BLaER1 (cell line): ENCODE measurements around the gene EMC8.
"Not testable (repeated sequence)": the region's sequence is repeated elsewhere in the genome, so short reads cannot be mapped to it uniquely, and the experiment has no call there.

Experiments used
- H3K27ac ChIP-seq: shearing (Covaris generic); formaldehyde crosslinking; 2 replicates; pipeline ENCODE4 v1.8.1; 2022
- H3K27me3 ChIP-seq: shearing (Covaris generic); formaldehyde crosslinking; 2 replicates; pipeline ENCODE4 v1.8.1; 2022
- H3K36me3 ChIP-seq: shearing (Covaris generic); formaldehyde crosslinking; 2 replicates; pipeline ENCODE4 v1.8.1; 2022
- H3K4me1 ChIP-seq: shearing (Covaris generic); formaldehyde crosslinking; 2 replicates; pipeline ENCODE4 v1.8.1; 2022
- H3K4me2 ChIP-seq: shearing (Covaris generic); formaldehyde crosslinking; 2 replicates; pipeline ENCODE4 v1.8.1; 2022
- H3K4me3 ChIP-seq: shearing (Covaris generic); formaldehyde crosslinking; 2 replicates; pipeline ENCODE4 v1.8.1; 2022
- H3K9ac ChIP-seq: shearing (Covaris generic); formaldehyde crosslinking; 2 replicates; pipeline ENCODE4 v1.8.1; 2022
- H3K9me3 ChIP-seq: shearing (Covaris generic); formaldehyde crosslinking; 2 replicates; pipeline ENCODE4 v1.8.1; 2022
- H4K20me1 ChIP-seq: shearing (Covaris generic); formaldehyde crosslinking; 2 replicates; pipeline ENCODE4 v1.8.1; 2022
- Cebpa-rat ChIP-seq: shearing (Covaris generic); IDR thresholded peaks from 2 replicates; pipeline ENCODE4 v1.8.1; 2022

Gene EMC8

GRCh38 chr16:85842848-85843247, 43.5 kb upstream of the EMC8 start:
- Histone ChIP-seq H3K27me3 (no peaks in the 10 kb centered on the region), H3K4me3 (no peak overlapping the region), H3K36me3 (no peaks in the 10 kb centered on the region), H3K4me1 (peaks cover 81% of the 10 kb centered on the region), H3K4me2 (peak overlapping the region; percentile 67), H3K27ac (no peak overlapping the region), H4K20me1 (no peaks in the 10 kb centered on the region), H3K9me3 (peaks cover 5% of the 10 kb centered on the region; the same call in 1 of the 2 replicates), H3K9ac (no peak overlapping the region)
- no peak for TF ChIP-seq Cebpa-rat

DNA sequence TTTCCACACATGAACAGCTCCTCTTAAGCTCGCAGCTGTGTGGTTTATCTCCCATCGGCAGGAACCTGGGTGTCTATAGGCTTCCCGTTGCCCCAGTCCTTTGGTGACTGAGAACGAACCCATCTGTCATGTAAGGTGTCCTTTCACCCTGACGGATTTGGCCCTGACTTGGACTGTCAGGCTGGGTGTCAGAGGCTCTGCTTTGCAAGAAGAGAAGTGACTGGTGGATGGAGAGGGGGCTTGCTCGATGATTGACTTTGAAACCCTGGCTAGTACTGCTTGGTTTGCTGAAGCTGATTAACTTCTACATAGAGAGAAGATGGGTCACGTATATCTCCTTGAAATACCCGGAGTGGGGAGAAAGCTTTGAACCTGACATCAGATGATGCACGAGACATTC, 43.1 kb upstream of the EMC8 start:
- Histone ChIP-seq H3K4me1 (peaks cover 77% of the 10 kb centered on the region), H3K4me2 (peak overlapping the region; percentile 67), H3K4me3 (no peak overlapping the region), H3K9me3 (peaks cover 5% of the 10 kb centered on the region; the same call in 1 of the 2 replicates), H3K9ac (no peak overlapping the region), H3K27ac (no peak overlapping the region), H4K20me1 (no peaks in the 10 kb centered on the region), H3K36me3 (no peaks in the 10 kb centered on the region), H3K27me3 (no peaks in the 10 kb centered on the region)
- TF ChIP-seq Cebpa-rat, result no peak

- peaks cover 77% of the 10 kb centered on the region for H3K4me1 ChIP-seq
- TF ChIP-seq Cebpa-rat, result no peak
- peak overlapping the region; percentile 67 for H3K4me2 ChIP-seq
- no peak overlapping the region for H3K27ac ChIP-seq
- H4K20me1 ChIP-seq, result no peaks in the 10 kb centered on the region
- H3K4me3 ChIP-seq, result no peak overlapping the region
- peaks cover 5% of the 10 kb centered on the region; the same call in 1 of the 2 replicates for H3K9me3 ChIP-seq
- H3K27me3 ChIP-seq, result no peaks in the 10 kb centered on the region
- no peaks in the 10 kb centered on the region for H3K36me3 ChIP-seq
- H3K9ac ChIP-seq, result no peak overlapping the region
These were observed 41.5 kb upstream of the EMC8 start for GRCh38 chr16:85840801-85841200.

- no peak overlapping the region for H3K4me3 ChIP-seq
- H3K4me1 ChIP-seq, result peaks cover 80% of the 10 kb centered on the region
- peak overlapping the region; percentile 67 for H3K4me2 ChIP-seq
- peaks cover 5% of the 10 kb centered on the region; the same call in 1 of the 2 replicates for H3K9me3 ChIP-seq
- H4K20me1 ChIP-seq, result no peaks in the 10 kb centered on the region
- H3K27me3 ChIP-seq, result no peaks in the 10 kb centered on the region
- H3K36me3 ChIP-seq, result no peaks in the 10 kb centered on the region
- H3K9ac ChIP-seq, result no peak overlapping the region
- no peak overlapping the region for H3K27ac ChIP-seq
- TF ChIP-seq Cebpa-rat, result no peak
These were observed 41.1 kb upstream of the EMC8 start for GRCh38 chr16:85840395-85840794.

DNA sequence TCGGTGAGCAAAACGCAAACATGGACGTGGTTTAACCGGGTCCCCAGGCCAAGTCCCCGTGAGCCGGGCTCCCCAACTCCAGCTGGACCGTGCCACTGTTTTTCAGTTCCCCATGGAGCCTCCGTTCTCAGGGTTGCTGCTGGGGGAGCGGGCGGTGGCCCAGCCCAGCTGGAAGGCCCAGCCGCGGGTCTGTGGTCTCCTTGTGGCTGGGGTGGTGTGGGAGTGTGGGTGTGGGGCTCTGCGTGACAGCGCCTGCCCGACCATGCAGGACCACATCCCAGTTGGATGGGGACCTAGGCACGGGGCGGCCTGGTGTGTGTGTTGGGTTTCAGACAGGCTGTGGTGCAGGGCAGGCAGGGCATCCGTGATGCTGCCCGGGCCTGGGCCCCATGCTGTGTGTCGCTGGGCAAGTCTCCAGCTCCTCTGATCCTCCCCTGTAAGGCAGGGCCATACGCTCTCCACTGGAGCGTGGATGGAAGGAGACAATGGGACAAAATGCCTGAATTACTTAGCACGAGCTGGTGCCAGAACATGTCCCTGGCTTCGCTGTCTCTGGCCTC, 40.4 kb upstream of the EMC8 start:
- Histone ChIP-seq H3K27ac (no peak overlapping the region), H4K20me1 (no peaks in the 10 kb centered on the region), H3K27me3 (no peaks in the 10 kb centered on the region), H3K4me1 (peaks cover 80% of the 10 kb centered on the region), H3K36me3 (no peaks in the 10 kb centered on the region), H3K9me3 (peaks cover 5% of the 10 kb centered on the region; the same call in 1 of the 2 replicates), H3K4me3 (no peak overlapping the region), H3K4me2 (peak overlapping the region; percentile 67), H3K9ac (no peak overlapping the region)
- TF ChIP-seq Cebpa-rat, result no peak

GRCh38 chr16:85838876-85839585, 39.7 kb upstream of the EMC8 start:
- H3K36me3 ChIP-seq, result no peaks in the 10 kb centered on the region
- TF ChIP-seq Cebpa-rat, result no peak
- H3K4me1 ChIP-seq, result peaks cover 77% of the 10 kb centered on the region
- peak overlapping the region; percentile 21; the same call in 1 of the 2 replicates for H3K27ac ChIP-seq
- peaks cover 5% of the 10 kb centered on the region; the same call in 1 of the 2 replicates for H3K9me3 ChIP-seq
- no peak overlapping the region for H3K4me3 ChIP-seq
- H3K27me3 ChIP-seq, result no peaks in the 10 kb centered on the region
- peak overlapping the region; percentile 67 for H3K4me2 ChIP-seq
- H4K20me1 ChIP-seq, result no peaks in the 10 kb centered on the region
- H3K9ac ChIP-seq, result no peak overlapping the region

DNA sequence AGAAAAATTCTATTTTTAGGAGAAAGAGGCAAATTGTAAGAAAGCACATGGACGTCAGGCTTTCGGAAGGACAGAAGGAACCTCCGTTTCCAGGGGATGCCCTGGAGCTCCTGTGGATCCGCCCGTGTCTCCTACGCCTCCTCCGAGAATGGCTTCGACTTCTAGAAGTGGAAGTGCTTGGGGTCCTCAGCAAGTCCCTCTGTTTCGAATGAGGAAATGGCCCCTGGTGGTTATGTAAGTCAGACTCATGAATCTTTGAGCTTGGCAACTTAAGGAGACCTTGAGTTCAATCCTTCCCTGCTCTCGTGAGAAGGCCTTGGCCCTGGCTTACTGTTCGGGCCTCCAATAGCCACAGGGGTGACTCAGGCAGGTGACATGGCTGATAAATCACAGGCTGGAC, 39.0 kb upstream of the EMC8 start:
- H3K4me1 ChIP-seq, result peaks cover 81% of the 10 kb centered on the region
- TF ChIP-seq Cebpa-rat, result no peak
- peak overlapping the region; percentile 21; the same call in 1 of the 2 replicates for H3K27ac ChIP-seq
- H3K4me3 ChIP-seq, result no peak overlapping the region
- no peak overlapping the region for H3K9ac ChIP-seq
- no peaks in the 10 kb centered on the region for H4K20me1 ChIP-seq
- peaks cover 5% of the 10 kb centered on the region; the same call in 1 of the 2 replicates for H3K9me3 ChIP-seq
- no peaks in the 10 kb centered on the region for H3K27me3 ChIP-seq
- H3K36me3 ChIP-seq, result no peaks in the 10 kb centered on the region
- H3K4me2 ChIP-seq, result peak overlapping the region; percentile 21; the same call in 1 of the 2 replicates

- not testable (repeated sequence) for H3K4me3 ChIP-seq, H3K27me3 ChIP-seq, H3K27ac ChIP-seq, H3K9ac ChIP-seq, H3K36me3 ChIP-seq, H3K9me3 ChIP-seq, H3K4me2 ChIP-seq, H4K20me1 ChIP-seq
- peaks cover 83% of the 10 kb centered on the region for H3K4me1 ChIP-seq
These were observed 38.3 kb upstream of the EMC8 start for GRCh38 chr16:85837654-85838053.

DNA sequence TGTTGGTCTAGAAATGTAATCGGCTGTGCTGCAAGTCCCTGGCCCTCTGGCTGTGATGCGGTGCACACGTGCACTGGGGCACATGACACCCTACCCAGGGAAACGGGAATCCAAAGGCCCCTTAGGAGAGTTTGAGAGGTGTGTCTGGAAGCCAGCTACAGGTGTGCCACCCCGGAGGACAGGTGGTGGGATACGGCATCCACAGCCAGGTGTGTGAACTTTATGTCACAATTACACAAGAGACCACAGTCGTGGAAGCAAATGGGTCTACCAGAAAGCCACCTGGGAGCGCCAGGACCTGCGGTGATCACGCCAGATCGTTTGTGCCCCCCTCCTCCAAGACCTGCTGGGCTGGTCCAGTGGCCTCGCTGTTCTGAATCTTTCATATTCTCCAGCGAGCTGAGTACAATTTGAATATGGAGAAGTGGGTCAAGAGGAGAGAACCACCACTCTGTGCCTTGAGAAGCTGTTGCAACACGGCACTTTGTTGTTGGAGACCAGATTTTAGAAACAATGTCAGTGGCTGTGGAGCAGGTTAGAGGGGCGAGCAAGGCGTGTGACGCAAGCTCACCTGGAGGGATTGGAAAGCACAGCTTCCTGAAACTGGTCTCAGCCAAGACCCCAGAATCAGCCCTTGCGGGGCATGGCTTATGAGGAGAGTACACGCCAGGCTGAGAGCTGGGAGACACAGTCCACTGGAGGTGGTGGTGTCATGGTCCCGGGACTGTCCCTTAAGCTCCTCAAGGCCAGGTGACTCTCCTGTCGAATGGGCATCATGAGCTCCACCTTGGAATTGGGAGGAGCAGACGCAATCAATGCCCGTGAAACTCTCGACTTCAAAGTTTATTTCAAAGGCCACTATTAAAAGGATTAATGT, 37.6 kb upstream of the EMC8 start:
- H3K9ac ChIP-seq, result peak overlapping the region; percentile 33; the same call in 1 of the 2 replicates
- H3K4me1 ChIP-seq, result peaks cover 83% of the 10 kb centered on the region
- H3K36me3 ChIP-seq, result no peaks in the 10 kb centered on the region
- no peaks in the 10 kb centered on the region for H3K9me3 ChIP-seq
- H4K20me1 ChIP-seq, result no peaks in the 10 kb centered on the region
- peak overlapping the region; percentile 31; the same call in 1 of the 2 replicates for H3K27ac ChIP-seq
- no peak for TF ChIP-seq Cebpa-rat
- H3K4me2 ChIP-seq, result peak overlapping the region; percentile 85
- no peaks in the 10 kb centered on the region for H3K27me3 ChIP-seq
- H3K4me3 ChIP-seq, result no peak overlapping the region
